Uterus (tissue), 4 donors: Measurements from ENCODE around the gene INSC. TPM values are rescaled to one million over a fixed set of nuclear protein-coding genes. Genes with fewer than 3 reads are reported as not detected.
"Not testable (repeated sequence)": the region's sequence is repeated elsewhere in the genome, so short reads cannot be mapped to it uniquely, and the experiment has no call there.

Source experiments
- DNase-seq, 2 donors: peaks; one replicate each; pipeline ENCODE4 v3.0.0-alpha.2; 2019 to 2020
- H3K27ac ChIP-seq, 2 donors: fragments of 200-600 bp; sonication (generic); 1 replicate in 1 of 2; 2 replicates in 1 of 2; pipeline ENCODE4 v1.5.1; 2016 to 2018
- H3K27me3 ChIP-seq, 2 donors: fragments of 200-600 bp; sonication (generic); one replicate each; pipeline ENCODE4 v1.5.1; 2018 to 2019; ENCODE audit warnings: control low read depth in 1 of 2
- H3K36me3 ChIP-seq, 2 donors: fragments of 200-600 bp; sonication (generic); one replicate each; pipeline ENCODE4 v1.5.1; 2019; ENCODE audit warnings: control low read depth in 1 of 2
- H3K4me1 ChIP-seq, 2 donors: fragments of 200-600 bp; sonication (generic); one replicate each; pipeline ENCODE4 v1.5.1; 2018 to 2019; ENCODE audit warnings: control low read depth in 1 of 2
- H3K4me3 ChIP-seq, 2 donors: fragments of 200-600 bp; sonication (generic); 1 replicate in 1 of 2; 2 replicates in 1 of 2; pipeline ENCODE4 v1.5.1; 2018 to 2019; ENCODE audit warnings: mild to moderate bottlenecking in 1 of 2
- H3K9me3 ChIP-seq, 2 donors: fragments of 200-600 bp; sonication (generic); one replicate each; pipeline ENCODE4 v1.5.1; 2019; ENCODE audit warnings: control low read depth in 1 of 2
- POLR2A ChIP-seq, 2 donors: fragments of 450-650 bp; IDR thresholded peaks; one replicate each; pipeline ENCODE4 v1.6.1; 2016; ENCODE audit warnings: antibody characterized with exemption in 2 of 2, mild to moderate bottlenecking in 1 of 2, moderate library complexity in 1 of 2
- intact Hi-C: fragments of 100-400 bp; cut with DNase I; formaldehyde crosslinking; loops from one replicate; pipeline ENCODE4 v1.15.1; 2023; ENCODE audit warnings: low total_unique reads
- total RNA-seq, 4 donors: library from RNA; depleted of rRNA in 3 of 4; stranded (reverse); fragments of >200 nt in 3 of 4; gene quantifications; one replicate each; pipeline versions ENCODE4 v1.1.0 to v1.2.4, GENCODE V29; 2014 to 2023
- TF ChIP-seq, protein P1 (sequence below), 4 experiments: fragments of 200-600 bp in 2 of 4; fragments of 450-650 bp in 2 of 4; sonication (generic) in 2 of 4; IDR thresholded peaks; one replicate each; pipeline ENCODE4 v1.5.1; 2016 to 2019; ENCODE audit warnings: antibody characterized with exemption in 4 of 4, mild to moderate bottlenecking in 2 of 4, moderate library complexity in 1 of 4
- donor health status: DM: yes; HTN: yes; CAD: no.

INSC gene, protein sequence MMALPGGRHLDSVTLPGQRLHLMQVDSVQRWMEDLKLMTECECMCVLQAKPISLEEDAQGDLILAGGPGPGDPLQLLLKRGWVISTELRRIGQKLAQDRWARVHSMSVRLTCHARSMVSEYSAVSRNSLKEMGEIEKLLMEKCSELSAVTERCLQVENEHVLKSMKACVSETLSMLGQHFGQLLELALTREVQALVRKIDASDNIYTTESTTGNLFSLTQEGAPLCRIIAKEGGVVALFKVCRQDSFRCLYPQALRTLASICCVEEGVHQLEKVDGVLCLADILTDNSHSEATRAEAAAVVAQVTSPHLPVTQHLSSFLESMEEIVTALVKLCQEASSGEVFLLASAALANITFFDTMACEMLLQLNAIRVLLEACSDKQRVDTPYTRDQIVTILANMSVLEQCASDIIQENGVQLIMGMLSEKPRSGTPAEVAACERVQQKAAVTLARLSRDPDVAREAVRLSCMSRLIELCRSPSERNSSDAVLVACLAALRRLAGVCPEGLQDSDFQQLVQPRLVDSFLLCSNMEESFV
- total RNA-seq: 1 to 10 TPM in 1 of 4 donors, under 1 TPM in 1, not detected in 2; 0.24 to 2.6 TPM

DNA sequence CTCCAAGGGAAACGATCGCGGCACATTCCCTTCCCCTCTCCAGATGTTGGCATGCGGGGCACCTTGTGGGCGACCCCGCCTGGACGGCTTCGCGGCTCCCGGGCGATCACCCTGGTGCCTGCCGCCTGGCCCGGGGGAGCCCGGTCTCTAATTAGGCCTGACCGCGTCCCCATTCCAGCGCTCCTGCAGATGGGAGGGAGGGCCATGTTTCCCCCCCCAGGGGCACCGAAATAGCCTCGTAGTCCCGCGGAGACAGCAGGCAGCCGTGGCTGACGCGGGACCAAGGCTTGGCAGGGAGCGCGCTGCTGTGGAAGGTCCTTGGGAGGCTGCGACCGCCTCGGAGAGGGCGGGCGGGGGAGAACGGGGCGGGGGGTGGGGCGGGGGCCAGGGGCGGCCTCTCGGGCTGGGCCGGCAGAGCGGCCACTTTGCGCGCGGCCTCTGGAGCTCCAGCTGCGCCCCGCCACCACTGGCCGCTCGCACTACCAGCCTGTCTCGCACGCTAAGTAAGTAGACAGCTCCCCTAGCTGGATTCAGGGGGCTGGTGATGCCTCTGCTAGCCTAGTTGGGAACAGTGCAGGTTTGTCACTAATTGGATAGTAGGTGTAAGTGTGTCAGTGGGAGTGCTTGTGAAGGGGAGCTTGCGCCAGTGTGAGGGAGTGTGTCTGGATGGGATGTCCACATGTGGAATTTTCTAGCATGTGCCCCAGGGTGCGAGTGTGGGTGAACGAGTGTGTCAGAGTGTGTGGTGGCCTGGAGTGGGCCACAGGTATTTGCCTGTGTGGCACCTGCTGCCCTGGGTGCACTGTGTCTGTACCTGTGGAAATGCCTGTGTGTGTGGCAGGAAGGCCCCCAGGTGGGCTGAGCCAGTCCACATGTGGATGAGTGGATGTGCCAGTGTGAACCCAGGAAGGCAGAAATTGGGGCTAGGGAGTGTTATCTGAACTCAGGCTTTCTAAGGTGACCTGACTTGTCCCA lies at the start of gene INSC:
TSS of gene INSC (plus strand) at position 423 of the 975 bp plus-strand sequence. CDS start 34,252 bp downstream, outside the sequence.
- no peak within 1 kb of the TSS for H3K27ac ChIP-seq

DNA sequence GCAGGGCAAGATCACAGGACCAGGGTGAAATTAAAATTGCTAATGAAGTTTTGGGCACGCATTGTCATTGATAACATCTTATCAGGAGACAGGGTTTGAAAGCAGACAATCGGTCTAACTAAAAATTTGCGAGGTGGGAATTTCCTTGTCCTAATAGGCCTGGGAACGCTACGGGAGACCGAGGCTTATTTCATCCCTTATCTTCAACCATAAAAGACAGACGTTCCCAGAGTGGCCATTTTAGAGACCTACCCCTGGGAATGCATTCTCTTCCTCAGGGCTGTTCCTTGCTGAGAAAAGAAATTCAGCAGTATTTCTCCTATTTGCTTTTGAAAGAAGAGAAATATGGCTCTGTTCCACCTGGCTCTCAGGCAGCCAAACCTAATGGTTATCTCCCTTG lies 45.0 kb upstream of the INSC start:
- DNase-seq, H3K4me1 ChIP-seq, H3K27me3 ChIP-seq, H3K4me3 ChIP-seq, H3K36me3 ChIP-seq, H3K27ac ChIP-seq, H3K9me3 ChIP-seq, intact Hi-C loops: not testable (repeated sequence)

More for the DNA sequence above, at the start of gene INSC:
- Histone ChIP-seq H3K4me3 (no peak within 1 kb of the TSS), H3K27me3 (no peaks in the 10 kb centered on the region), H3K36me3 (no peaks in the 10 kb centered on the region), H3K4me1 (no peaks in the 10 kb centered on the region), H3K9me3 (no peaks in the 10 kb centered on the region)
- TF ChIP-seq, protein P1, sequence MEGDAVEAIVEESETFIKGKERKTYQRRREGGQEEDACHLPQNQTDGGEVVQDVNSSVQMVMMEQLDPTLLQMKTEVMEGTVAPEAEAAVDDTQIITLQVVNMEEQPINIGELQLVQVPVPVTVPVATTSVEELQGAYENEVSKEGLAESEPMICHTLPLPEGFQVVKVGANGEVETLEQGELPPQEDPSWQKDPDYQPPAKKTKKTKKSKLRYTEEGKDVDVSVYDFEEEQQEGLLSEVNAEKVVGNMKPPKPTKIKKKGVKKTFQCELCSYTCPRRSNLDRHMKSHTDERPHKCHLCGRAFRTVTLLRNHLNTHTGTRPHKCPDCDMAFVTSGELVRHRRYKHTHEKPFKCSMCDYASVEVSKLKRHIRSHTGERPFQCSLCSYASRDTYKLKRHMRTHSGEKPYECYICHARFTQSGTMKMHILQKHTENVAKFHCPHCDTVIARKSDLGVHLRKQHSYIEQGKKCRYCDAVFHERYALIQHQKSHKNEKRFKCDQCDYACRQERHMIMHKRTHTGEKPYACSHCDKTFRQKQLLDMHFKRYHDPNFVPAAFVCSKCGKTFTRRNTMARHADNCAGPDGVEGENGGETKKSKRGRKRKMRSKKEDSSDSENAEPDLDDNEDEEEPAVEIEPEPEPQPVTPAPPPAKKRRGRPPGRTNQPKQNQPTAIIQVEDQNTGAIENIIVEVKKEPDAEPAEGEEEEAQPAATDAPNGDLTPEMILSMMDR (IDR thresholded peaks at IDR 0.05): no peak
- no peak for TF ChIP-seq POLR2A (IDR thresholded peaks at IDR 0.05)
- intact Hi-C loops: no loop called here
- no peak for DNase-seq

DNA sequence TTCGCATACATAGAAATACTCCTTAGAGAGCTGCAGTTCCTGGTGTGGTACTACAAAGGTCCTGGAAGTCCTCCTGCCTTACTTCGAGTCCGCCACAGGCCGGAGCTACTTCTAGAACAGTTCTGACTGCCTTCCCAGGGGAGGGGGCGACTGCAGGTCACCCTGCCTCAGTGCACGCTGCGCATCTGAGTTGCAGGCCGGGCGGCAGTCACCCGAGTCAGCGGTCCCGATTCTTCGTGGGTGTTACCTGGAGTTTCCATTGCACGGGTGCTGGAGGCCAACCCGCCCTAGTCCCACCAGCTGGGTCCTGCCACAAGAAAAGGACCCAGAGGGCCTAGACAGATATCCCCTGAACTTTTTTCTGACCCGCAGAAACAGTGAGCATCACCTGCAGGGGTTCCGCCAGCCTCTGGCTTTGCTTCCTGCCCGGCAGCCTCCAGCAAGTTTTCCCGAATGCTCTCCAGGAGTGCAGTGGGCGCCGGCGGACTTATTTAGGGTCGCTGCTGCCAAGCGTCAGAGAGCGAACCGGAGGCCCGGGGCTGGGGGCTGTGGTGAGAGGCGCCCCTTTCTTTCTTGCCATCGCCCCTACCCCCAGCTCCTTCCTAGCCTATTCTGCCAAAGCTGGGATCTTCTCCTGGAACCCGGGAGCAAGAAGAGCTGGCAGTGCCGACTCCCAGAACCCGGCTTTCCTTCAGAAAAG lies 43.0 kb upstream of the INSC start:
- intact Hi-C loops: no loop called here
- no peak for DNase-seq

DNA sequence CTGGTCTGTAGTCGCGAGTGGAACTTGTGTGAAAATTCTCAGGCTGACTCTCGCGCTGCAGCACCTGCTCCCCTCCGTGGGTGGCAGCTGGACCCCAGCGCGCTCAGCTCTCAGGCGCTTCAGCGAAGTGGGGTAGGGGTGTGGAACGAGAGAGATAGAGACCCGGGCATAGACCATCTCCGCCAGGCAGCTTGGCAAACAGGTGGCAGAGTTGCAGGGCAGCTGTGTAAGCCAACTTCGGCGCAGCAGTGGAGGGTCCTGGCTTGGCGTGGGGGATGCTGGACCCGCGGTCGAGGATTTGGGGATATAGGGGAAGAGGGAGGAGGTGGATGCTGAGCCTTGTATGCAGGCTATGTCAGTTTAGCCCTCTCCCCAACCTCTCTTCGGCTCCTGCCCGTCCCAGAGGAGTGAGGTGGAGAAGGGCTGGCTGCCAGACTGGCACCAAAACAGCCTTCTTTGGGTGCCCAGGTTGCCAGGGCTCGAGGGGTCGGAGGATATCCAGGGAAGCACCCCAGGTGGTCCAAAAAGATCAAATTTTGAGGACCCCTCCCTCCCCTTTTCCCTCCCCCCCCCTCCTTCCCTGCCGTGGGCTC lies 42.1 kb upstream of the INSC start:
- no peak for DNase-seq
- Histone ChIP-seq H3K36me3 (no peaks in the 10 kb centered on the region), H3K4me3 (no peak overlapping the region), H3K27me3 (no peaks in the 10 kb centered on the region), H3K9me3 (no peaks in the 10 kb centered on the region), H3K4me1 (no peaks in the 10 kb centered on the region), H3K27ac (no peak overlapping the region)
- TF ChIP-seq, protein P1 (IDR thresholded peaks at IDR 0.05): no peak
- TF ChIP-seq POLR2A (IDR thresholded peaks at IDR 0.05): no peak
- intact Hi-C loops: no loop called here

More for the DNA sequence above, 43.0 kb upstream of the INSC start:
- H3K27ac ChIP-seq: no peak overlapping the region
- no peaks in the 10 kb centered on the region for H3K36me3 ChIP-seq
- H3K27me3 ChIP-seq: no peaks in the 10 kb centered on the region
- no peak overlapping the region for H3K4me3 ChIP-seq
- no peaks in the 10 kb centered on the region for H3K9me3 ChIP-seq
- no peak for TF ChIP-seq POLR2A (IDR thresholded peaks at IDR 0.05)
- TF ChIP-seq, protein P1 (IDR thresholded peaks at IDR 0.05): no peak
- H3K4me1 ChIP-seq: no peaks in the 10 kb centered on the region
